ENCODE data around the gene DDX50. TPM values are rescaled to one million over a fixed set of nuclear protein-coding genes. Genes with fewer than 3 reads are reported as not detected.
A peak's percentile ranks its signal among the peaks of the same experiment; 100 is the strongest.

The DDX50 gene
- total and polyA plus RNA-seq, 12 donors: 7.2 to 21.7 (median 19.8) TPM

- Histone ChIP-seq H3K9me3 (peaks cover 0 to 5% (median 0%) of the 10 kb centered on the region in 11 donors), H3K4me3 (no peak overlapping the region), H3K27me3 (no peaks in the 10 kb centered on the region), H3K27ac (peak overlapping the region in 3 of 10 donors; percentile 49 to 55 (median 52)), H3K36me3 (no peaks in the 10 kb centered on the region), H3K4me1 (peaks cover 0 to 13% (median 6%) of the 10 kb centered on the region in 9 donors)
- intact Hi-C loops (cut with DNase I): no loop called here
- DNase-seq: peak in 1 of 2 donors; percentile 5
- peak in 6 of 8 donors; percentile 35 to 67 (median 56) for ATAC-seq
- TF ChIP-seq CTCF (IDR thresholded peaks at IDR 0.05): no peak
- WGBS, 2 donors: 39 to 43% methylated on average over 6 of the region's 6 CpGs
These were observed 29.9 kb upstream of the DDX50 start for GRCh38 chr10:68871105-68871711.

GRCh38 chr10:68871731-68872342, 29.3 kb upstream of the DDX50 start:
- Histone ChIP-seq H3K27ac (peak overlapping the region in 3 of 10 donors; percentile 2 to 55 (median 49)), H3K36me3 (no peaks in the 10 kb centered on the region), H3K4me3 (no peak overlapping the region), H3K4me1 (peaks cover 0 to 13% (median 6%) of the 10 kb centered on the region in 9 donors), H3K27me3 (no peaks in the 10 kb centered on the region), H3K9me3 (peaks cover 0 to 5% (median 0%) of the 10 kb centered on the region in 11 donors)
- 40 to 48% methylated on average over 5 of the region's 5 CpGs for WGBS, 2 donors
- TF ChIP-seq CTCF (IDR thresholded peaks at IDR 0.05): no peak
- intact Hi-C loops (cut with DNase I): no loop called here
- ATAC-seq: peak in 7 of 8 donors; percentile 25 to 75 (median 52)
- DNase-seq: no peak

DNA sequence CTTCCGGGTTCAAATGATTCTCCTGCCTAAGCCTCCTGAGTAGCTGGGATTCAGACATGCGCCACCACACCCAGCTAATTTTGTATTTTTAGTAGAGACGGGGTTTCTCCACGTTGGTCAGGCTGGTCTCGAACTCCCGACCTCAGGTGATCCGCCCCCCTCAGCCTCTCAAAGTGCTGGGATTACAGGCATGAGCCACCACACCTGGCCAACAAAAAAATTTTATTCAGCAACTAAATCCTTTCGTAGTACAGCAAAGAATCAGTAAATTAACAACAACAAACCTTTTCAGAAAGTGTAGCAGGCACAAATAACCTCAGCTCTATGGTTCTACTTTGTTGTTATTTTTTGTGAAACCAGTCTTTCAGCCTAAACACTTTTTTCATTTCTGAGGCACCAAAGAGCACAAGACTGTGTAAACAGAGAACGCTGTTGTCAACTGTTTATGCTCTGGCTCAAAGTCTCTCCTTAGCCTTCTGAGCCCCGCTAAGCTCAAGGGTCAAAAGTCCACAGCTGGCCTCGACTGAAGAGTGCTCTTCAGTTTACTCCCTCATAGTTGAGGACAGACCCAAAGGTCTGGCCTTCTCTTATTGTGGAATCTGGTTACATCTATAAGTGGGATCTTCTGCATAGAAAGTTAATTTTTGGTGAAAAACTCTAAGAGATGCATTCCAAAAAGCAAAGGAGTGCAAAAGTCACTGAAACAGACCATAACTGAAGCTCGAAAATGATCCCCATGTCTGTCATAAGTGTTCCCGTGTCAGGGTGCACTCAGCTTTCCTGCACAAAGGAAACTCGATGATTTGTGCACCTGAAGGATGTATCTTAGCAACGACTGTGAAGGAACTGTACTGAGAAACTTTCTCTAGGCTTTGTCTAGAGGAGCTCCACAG, 24.6 kb upstream of the DDX50 start:
- ATAC-seq: no peak
- no peak for TF ChIP-seq CTCF (IDR thresholded peaks at IDR 0.05)
- H3K36me3 ChIP-seq: no peaks in the 10 kb centered on the region
- peaks cover 0 to 6% (median 4%) of the 10 kb centered on the region in 9 donors for H3K4me1 ChIP-seq
- DNase-seq: no peak
- 74 to 78% methylated on average over 15 of the region's 15 CpGs for WGBS, 2 donors
- intact Hi-C loops (cut with DNase I): no loop called here
- H3K4me3 ChIP-seq: no peak overlapping the region
- H3K27ac ChIP-seq: no peak overlapping the region
- no peaks in the 10 kb centered on the region for H3K9me3 ChIP-seq
- H3K27me3 ChIP-seq: no peaks in the 10 kb centered on the region

DNA sequence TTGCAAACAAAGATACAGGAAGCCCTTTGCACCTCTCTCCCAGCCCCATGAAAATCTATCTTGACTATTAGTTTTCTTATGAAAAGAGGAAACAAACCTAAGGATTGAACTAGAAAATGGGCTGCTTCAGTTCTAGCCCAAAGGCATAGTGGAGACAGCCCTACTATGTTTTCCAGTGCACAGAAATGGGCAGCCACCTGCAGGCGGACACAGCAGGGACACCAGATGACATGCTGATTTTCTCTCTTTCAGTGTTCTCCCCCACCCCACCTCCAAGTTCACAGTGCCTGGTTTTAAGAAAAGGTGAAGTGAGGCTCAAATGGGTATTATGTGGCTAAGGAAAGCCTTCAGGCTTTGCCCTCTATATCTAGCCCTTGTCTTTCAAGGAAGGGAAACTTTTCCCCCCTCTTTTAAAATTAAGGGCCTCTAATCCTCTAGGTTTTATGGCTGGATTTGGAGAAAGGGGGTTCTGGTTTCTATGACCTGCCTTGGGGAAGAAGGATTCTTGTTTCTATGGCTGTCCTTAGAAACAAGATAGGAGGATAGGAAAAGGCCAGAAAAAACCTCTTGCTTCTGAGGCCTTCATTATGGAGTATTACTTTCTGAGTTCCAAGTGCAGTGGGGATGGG, 23.5 kb upstream of the DDX50 start:
- Histone ChIP-seq H3K9me3 (no peaks in the 10 kb centered on the region), H3K36me3 (no peaks in the 10 kb centered on the region), H3K4me1 (no peaks in the 10 kb centered on the region), H3K27ac (no peak overlapping the region), H3K27me3 (no peaks in the 10 kb centered on the region), H3K4me3 (no peak overlapping the region)
- WGBS, 2 donors: 96 to 100% methylated on average over 1 of the region's 1 CpG
- DNase-seq: no peak
- TF ChIP-seq CTCF (IDR thresholded peaks at IDR 0.05): no peak
- ATAC-seq: no peak
- intact Hi-C loops (cut with DNase I): no loop called here
